ENCODE results near the gene TFAP2A.

Gene TFAP2A

DNA sequence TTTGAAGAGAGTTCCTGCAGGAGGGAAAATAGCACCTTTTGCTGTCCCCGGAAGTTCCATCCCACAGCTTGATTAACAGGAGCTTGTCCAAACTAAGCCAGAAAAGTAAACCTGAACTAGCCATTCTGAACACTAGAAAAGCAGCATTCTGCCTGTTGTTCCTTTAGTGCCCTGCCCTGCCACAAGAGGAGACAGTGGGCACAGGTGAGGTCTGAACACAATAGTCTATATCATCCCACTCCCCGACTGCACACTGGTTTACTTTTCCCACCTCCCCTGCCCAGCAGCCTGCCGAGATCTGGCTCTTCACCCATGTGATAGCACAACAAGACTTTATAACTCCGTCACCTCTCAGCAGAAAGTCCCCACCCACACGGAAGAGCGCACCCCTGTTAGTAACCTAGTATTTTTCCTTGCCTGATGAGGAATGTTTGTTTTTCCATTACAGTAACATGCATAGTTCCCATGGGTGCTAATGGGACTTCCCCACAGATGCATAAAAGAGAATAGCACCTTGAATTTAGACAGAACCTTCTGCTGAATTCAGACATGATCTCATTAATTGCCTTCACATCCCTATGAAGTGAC, 59.7 kb downstream of the TFAP2A start:
- in situ Hi-C loops (cut with MboI; ENCODE audit: low sequenced_read_pairs): no loop called here

DNA sequence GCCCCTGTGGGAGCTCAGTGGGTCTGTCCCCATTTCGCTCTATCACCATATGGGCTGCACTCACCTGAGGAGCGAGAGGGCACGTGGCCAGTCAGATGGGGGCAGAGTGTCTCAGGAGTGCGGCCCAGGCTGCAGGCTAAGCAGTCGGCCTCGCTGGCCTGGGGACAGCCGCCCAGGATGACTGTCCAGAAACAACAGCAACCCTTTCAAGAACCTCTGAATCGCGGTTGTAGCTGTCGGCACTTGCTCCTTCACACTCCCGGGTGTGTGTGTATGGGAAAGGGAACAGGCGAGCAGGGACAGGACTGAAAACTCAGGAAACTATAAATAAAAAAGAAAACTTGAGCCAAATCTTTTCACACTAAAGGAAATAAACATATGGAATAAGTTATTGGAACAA, 63.1 kb downstream of the TFAP2A start:
- in situ Hi-C loops (cut with MboI; ENCODE audit: low sequenced_read_pairs): no loop called here

DNA sequence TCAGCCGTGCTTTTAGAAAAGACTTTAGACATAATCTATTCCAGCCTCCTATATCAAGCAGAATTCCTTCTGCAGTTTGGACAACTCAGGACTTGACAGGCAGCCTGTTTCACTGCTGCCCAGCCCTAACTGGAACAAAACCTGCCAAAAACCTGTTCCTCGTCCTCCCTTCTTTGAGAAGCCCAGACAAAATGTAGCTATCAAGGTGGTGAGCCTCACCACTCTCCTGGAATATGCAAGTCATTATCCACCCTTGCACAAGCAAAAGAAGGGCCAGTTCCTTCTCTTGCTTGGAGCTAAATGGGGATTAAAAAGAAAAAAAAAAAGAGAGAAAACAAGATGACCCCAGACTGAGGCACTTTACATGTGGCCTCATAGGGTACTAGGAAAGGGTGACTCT, 64.2 kb downstream of the TFAP2A start:
- in situ Hi-C loops (cut with MboI; ENCODE audit: low sequenced_read_pairs): no loop called here

DNA sequence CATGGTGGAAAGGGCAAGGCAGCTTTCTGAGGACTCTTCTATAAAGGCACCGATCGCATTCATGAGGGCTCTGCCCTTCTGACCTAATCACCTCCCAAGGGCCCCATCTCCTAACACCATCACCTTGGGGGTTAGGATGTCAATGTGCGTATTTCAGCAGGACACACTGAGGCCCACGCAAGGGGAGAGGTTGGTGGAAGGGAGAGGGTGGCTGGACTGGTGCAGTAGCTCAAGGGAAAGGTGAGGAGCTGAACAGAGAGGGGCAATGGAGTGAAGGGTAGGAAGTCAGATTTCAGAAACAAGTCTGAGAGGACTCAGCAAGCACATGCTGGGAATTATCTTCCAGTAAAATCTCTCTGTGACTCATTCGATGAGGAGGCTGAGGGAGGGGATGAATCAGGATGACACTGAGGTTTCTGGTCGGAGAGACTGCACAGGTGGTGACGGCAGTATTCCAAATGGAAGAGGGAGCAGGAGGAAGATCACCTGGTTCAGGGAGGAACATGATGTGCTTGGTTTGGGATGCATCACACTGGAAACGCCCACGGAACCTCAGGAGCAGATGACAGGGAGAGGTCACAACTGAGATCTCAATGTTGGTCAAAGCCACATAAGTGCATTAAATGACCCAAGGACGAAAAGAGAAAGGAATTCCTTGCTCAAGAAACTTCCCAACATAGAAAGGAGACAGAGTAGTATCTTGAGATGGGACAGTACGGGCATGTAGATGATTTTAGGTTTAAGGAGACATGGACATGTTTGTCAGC, 67.1 kb downstream of the TFAP2A start:
- in situ Hi-C loops (cut with MboI; ENCODE audit: low sequenced_read_pairs): no loop called here
